HG03108 (cell line): ENCODE measurements around the gene KCNN3.

Source experiments
- ATAC-seq: cut with Tn5 transposase; IDR thresholded peaks from one replicate; pipeline ENCODE4 v1.9.1; 2021; ENCODE audit warnings: moderate library complexity; ENCODE audit not compliant: unreplicated experiment

Gene KCNN3

DNA sequence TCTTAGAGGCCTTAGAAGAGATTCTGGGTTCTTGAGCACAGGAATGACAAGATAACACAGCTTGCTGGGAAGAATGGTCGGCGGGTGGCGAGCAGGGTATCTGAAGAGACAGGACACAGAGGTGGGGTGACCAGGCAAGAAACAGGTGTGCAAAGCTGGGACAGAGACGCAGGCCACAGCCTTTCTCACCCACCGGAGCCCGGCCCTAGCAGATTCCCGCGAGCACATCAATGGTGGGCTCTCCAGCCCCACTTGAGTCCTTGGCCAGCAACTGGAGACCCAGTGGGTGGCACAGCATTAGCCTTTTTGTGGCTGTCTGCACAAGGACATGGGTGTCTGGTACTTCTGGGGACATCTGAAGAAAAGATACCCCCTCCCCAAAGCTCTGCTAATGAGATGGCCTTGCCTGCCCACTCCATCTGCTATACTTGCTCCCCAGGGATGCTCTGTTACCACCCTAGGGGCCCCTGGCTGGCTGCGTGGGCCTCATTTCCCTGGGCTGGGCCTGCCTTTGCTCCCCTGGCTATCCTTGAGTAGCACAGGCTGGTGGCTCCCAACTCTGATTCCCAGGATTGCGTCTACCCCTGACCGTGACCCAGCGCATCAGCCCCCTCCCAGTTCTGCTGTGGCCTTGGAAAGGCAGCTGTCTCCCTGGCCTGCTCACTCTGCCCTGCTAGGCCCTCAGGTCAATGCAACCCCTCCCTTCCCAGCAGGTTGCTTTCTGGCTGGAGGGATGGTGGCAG, 134.8 kb downstream of the KCNN3 start:
- ATAC-seq: no peak

DNA sequence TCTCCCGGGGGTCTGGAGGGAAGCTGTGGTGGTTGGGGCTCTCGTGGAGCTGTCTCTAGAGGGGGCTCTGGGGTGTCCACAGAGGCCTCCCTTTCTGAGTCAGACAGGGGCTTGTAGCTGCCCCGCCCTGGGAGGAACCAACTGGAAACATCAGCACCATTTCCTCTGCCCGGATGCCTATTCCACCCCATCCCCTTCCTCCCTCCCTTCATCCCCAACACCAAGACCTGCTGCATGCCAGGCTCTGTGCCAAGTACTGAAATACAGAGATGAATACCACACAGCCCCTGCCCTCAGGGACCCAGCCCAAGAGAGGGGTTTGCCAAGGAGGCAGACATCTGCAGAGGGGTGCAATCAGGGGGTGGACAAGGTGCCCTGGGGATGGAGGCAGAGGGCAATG, 136.5 kb downstream of the KCNN3 start:
- ATAC-seq: no peak

DNA sequence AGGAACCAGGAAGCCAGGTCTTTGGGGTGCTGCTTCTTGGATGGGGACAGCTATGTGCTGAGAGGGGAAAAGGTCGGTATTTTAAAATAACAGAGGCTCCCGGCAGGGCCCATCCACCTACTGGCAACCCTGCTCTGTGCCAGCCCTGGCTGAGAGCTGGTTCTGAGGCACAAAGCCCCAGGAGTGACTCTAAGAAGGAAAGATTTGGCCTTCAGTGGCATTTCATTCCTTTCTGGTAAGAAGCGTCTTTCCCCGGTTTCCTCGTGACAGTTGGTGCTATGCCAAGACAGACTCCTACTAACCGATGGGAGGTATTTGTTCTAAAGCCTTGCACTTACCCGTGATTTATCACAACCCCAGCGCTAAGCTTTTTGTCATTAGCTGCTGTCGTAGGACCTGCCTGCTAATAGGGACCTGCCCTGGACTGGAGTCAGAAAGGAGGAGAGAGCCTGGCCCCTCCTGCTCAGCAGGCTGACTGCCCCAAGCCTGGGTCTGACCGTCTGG, 139.0 kb downstream of the KCNN3 start:
- ATAC-seq: no peak

DNA sequence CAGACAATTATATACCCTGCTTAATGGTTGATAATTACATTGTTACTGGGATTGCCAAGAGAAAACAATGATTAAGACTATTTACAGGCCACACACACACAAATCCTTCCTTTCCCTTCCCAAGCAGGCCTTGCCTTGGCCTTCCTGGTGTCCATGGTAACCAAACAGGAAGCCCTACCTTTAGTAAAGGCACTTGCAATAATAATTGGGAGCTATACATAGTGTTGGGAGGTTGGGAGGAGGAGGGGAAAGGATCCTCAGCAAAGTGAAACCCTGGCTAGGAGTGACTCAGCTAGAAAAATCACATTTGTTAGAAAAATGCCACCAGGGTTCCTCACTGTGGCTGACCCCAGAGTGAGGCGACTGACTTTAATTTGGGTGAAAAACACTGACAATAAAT, 139.8 kb downstream of the KCNN3 start:
- no peak for ATAC-seq

DNA sequence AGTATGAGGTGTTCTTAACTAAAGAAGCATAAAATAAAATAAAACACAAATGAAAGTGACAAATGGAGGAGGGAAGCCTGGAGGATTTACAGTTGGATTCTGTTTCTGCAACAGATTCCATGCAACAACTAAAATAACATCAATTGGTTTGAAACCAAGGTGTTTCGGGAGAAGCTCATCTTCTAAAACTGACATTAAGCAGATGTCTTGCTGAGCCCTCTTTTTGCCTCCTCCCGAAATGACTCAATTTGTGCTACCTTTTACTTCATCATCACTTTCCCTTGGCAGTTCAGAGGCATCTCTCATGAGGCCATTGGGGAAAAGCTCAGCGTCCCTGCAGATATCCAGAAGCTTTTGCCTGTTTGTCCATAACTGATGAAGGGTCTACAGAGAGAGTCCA, 140.5 kb downstream of the KCNN3 start:
- ATAC-seq: no peak

DNA sequence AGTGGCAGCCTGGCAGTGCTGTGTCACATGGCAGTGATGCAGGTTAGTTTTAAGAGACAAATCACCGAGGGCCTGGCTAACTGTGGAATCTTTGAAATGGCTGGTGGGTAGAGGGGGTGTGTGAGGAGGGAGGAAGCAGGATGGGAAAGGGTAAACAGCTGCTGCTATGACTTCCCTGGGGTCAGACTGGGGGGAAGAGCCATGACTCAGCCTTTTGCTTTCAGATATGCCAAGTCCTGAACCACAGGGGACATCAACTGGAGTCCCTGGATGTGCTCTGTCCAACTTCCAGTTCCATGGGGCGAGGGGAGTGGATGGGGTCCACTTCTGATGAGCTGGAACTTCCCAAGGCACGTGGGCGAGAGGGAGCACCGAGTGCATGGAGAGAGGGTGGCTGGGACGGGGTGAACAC, 141.0 kb downstream of the KCNN3 start:
- no peak for ATAC-seq

DNA sequence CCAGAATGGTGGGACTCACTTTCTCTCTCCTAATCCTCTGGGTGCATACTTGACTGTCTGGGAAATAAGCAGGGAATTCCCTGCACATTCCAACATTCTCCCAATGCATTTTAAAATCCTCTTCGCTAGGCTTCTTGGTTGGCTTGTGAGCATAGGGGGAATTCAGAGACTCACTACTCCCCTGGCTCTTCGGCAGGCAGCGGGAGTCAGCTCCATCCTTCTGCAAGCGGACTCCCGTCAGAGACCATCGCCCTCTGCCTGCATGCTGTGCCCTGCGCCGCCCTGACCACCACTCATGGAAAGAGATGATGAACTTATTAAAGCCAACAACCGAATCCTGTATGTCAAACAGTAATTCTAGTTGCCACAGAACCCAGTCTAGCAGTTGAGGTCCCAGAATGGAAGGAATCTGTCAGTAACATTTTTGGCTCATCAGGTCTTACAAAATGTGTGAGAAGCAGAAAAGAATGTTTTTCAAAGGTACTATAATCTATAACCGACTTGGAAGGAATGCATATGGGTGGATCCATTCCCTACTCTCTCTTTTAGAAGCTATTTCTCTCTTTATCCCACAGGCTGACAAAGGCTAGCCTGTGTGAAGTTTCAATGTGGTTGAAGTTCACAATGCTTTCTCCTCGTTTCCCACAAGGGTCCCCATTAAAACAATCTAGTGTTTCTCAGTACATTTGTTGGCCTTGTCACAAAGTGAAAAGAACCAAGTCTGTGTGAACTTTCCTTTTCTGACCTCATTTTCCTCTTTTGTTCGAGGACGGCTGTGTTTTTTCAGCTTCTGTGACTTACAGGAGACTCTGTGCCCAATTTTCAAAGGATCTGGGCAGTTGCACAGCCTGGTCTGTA, 143.0 kb downstream of the KCNN3 start:
- ATAC-seq: no peak

DNA sequence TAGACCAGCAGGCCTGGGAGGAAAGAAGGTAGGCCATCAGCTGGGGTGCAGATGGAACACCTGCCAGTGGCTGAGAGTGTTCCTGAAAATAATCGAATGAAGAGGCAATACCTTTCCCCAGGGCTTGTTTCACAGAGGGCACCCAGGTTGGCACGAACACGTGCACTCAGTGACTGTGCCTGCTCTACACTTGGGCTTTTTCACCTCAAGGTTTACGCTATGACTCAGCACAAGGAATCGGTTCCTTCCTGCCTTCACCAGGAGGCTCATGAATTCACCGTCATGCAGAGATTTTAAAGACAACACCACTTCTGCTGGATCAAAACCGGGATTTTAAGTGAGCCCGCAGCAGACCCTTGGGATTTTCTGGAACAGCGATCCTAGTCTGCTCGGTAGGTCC, 143.6 kb downstream of the KCNN3 start:
- no peak for ATAC-seq

DNA sequence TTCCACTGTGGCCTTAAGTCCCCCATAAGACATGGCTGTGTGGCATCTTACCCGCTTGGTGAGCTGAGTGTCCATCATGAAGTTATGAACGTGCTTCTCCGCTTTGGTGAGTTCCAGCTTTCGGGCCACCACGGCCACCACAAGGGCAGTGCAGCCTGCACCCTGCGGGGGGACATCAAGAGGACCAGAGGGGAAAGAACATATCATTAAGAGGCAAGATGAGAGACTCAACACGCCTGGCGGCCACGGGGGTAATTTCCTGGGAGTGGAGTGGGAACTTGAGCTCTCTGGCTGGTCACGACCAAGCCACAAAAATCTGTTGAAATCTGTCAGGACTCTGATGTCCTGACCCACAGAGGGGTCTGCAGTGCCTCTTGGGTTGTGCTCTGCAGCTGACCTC, 144.2 kb downstream of the KCNN3 start:
- no peak for ATAC-seq

DNA sequence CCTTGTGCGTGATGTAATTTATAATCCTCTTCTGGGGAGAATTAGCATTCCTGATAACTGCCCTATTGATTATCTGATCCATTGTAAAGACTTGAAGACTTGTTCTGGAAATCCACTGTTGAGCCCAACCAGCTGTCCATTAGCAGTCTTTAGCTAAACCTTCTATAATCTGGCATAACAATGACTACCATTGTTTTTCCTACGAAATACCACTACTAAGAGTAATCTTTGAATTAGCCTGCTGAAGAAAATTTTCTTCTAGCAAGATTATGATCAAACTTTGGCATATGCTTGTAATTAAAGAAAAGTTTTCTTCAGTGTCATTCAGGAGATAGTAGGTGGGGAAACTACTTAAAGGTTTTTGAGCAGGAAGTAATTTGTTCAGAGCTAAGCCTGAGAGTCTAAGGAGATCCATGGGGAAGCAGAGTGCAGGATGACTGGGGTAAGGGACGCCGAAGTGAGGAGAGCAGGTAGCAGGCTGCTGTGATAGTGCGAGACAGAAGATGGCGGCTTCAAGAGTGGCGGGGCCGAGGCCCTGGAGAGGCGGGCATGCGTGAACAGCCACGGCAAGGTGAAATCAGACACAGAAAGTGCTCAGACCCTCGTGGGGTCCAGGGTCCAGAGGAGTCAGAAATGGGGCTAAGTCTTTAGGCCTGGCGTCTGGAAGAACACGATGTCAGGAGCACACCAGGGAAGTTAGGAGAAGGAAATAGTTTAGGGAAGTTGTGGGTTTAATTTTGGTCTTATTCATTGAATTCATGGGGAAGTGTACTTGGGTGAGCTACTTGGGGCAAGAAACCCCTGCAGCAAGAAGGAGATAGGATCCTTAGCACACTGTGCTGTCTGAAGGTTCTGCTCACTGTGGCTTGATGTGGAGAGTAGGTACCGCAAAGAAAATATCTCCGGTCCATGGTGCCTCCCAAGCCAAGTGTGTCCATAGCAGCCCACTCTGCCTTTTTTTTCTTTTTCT, 149.5 kb downstream of the KCNN3 start:
- ATAC-seq: no peak

DNA sequence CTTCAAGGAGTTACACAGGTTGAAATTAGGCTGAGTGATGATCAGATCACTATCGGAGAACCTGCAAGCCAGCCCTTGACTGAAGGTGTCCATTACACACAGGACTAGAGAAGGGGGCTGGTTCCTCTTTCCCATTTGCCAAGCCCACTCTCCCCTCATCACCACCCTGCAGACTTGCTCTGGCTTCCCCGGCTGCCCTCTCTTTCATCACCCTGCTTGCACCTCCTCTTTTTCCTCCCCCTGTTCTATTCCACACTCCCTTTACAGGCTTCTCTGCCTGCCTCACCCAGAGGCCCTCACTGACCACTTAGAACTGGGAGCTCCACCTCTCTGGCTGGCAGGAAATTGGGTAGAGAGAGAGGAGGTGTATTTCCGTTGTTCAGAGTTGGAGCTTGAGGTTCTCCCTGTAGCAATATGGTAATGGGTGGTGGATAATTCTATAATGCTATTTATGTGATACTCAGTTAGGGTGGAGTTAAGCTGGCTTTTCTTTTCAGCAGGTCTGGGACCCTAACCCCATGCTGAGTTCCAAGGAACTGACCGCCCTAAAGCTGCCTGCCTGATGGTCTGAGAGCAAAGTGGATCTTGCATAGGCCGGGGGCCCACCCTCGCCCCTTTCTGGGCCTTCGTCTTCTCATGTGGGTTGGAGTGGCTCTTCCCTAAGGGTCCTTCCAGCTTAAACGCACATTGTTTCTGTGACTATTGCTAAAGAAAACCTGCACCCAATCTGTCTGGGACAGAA, 150.3 kb downstream of the KCNN3 start:
- ATAC-seq: no peak

DNA sequence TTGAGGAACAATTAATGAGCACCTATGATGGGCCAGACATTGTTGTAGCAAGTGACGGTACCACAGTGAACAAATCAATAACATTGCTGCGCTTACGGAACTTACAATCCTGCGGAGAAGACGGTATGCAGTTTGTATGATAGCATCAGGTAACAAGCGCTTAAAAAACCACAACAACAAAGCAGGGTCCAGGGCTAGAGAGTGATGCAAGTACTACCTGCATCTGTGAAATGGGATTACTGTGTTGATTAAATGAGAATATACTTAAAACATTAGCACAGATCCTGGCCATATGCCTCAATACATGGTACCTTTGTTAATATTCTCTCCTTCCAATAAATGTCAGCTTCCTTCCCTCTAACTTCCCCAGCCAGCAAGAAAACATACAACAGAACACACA, 151.5 kb downstream of the KCNN3 start:
- ATAC-seq: no peak

DNA sequence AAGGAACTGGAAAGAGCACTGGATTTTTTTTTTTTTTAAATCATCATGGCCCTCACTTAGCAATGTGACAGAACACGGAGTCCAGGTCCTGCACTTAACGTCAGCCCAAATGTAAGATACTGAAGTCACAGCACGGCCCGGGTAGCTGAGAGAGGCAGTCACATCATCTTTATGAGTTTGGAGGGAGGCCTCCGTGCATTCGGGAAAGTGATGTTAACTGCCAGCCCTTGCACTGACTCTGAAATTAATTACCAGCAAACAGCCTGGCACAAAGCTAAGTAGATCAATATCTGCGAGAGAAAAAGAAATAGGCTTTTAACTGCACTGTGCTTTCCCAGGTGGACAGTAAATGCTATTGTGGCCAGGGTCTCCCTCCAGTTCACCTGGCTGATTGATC, 152.6 kb downstream of the KCNN3 start:
- ATAC-seq: no peak

DNA sequence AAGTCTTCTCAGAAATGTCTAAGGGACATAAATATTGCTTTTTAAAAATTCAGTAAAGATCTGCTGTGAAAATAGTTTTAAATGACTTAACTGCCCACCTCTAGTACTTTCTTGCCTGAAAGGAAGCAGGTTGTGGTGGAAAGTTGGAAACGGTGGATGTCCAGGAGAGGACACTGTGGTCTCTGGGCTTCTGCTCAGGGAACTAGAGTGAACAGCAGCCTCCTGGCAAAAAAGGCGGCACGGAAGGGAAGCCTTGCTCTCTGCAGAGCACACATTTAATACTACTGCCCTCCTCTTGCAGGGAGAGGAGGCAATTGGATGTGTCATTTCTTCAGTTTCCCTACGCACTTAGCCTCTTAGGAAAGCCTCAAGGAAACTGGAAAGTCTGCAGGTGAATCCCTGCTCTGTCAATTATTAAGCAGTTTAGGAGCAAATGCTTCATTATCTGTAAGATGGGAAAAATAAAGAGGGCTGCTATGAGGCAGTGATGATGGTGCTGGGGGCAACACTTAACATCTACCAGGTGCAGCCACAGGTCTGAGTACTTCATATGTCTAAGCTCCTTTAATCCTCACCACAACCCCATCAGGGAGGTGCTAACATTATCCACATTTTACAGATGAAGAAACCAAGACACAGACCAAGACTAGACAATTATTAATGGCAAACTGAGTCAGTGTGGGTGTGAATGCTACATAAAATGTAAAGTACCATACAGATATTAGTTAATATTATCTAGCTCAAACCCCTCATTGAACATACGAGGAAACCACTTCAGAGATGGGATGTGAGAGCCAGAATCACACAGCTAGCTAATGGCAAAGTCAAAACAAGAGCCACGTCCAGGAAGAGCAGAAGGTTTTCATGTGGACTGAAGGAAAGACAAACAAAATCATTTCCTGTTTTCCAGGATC, 153.2 kb downstream of the KCNN3 start:
- ATAC-seq: no peak

DNA sequence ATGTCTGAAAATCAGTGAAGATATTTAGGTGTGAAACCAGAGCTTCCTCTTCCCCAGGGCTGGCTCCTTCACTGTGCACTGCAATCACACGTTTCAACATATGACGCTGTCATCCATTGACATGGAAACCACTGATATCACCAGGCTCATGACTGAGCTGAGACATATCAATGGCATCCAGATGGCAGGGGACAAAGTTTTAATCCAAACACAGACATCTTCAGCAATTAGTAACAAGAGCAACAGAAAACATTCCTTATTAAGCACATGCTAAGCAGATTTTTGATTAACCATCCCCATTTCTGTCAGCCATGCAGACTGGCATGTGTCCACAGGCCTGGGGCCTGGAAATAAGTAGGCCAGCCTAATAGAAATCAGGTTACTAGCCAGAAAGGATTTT, 154.1 kb downstream of the KCNN3 start:
- ATAC-seq: no peak

DNA sequence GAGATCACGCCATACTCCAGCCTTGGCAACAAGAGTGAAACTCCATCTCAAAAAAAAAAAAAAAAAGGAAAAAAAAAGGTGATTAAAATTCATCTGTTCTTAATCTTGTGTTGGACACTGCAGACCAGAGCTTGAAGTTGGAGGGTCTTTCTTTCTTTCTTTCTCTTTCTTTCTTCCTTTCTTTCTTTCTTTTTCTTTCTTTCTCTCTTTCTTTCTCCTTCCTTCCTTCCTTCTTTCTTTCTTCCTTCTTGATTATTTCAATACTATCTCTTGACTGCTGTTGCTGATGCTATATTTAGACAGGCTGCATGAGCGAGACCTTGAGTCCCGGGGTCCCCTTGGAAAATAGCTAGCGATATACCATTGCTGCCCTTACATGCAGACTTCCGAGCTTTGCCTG, 154.7 kb downstream of the KCNN3 start:
- ATAC-seq: no peak

DNA sequence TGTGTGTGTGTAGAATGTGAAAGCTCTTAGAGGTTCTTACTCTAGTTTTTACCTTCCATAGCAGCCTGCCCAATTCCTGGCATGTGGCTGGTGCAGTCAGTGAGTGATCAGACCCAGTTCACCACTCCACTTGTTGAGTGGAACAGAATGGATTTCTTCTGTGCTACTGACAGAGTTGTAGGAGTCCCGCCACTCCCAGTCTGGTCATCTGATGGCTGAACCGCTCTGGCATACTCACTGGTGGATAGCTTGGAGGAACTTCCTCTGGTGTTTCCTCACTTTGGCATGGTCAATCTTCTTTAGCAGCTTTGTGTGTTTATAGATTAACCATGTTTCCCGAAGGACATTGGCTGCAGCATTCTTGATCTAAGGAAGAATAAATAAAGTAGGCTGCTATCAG, 155.4 kb downstream of the KCNN3 start:
- no peak for ATAC-seq

DNA sequence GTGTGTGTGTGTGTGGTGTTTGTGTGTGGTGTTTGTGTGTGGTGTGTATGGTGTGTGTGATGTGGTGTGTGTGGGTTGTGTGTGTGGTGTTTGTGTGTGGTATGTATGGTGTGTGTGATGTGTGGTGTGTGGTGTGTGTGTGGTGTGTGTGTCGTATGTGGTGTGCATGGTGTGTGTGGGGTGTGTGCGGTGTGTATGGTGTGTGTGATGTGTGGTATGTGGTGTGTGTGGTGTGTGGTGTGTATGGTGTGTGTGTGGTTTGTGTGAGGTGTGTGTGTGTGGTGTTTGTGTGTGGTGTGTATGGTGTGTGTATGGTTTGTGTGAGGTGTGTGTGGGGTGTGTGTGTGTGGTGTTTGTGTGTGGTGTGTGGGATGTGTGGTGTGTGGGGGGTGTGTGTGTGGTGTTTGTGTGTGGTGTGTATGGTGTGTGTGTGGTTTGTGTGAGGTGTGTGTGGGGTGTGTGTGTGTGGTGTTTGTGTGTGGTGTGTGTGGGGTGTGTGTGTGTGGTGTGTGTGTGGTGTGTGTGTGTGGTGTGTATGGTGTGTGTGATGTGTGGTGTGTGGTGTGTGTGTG, 155.9 kb downstream of the KCNN3 start:
- ATAC-seq: no peak

DNA sequence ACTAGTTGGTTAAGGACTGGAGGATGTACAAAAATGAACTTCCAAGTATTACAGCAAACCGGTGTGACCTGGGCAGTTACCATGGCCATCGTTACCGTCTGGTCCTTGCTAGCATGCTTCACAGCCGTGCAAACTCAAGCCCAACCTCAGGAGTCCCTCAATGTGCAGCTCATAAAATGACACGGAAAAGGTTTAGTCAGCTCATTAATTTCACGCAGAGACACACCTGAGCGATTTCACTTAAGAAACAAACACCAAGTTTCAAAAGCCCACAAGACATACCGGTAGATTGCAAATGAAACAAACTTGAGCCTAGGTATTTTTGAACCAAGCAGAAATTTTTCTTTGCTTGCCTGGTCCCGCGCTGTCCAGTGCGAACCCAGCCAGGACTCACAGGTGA, 157.1 kb downstream of the KCNN3 start:
- ATAC-seq: no peak
